ENCODE data around the gene KCNN3. TPM values are rescaled to one million over a fixed set of nuclear protein-coding genes. Genes with fewer than 3 reads are reported as not detected.

The KCNN3 gene
- total and polyA plus RNA-seq, 2 of the 8 experiments (the other 6 are each of a cell fraction or from before 2014, with no cell fraction given), result 2.8 to 3.7 TPM

- TF ChIP-seq, protein P1, sequence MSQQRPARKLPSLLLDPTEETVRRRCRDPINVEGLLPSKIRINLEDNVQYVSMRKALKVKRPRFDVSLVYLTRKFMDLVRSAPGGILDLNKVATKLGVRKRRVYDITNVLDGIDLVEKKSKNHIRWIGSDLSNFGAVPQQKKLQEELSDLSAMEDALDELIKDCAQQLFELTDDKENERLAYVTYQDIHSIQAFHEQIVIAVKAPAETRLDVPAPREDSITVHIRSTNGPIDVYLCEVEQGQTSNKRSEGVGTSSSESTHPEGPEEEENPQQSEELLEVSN (IDR thresholded peaks at IDR 0.05), result no peak
- no peak for TF ChIP-seq JUN (IDR thresholded peaks at IDR 0.05; ENCODE audit: low read depth, low read length)
- TF ChIP-seq JUND (IDR thresholded peaks at IDR 0.05; ENCODE audit: low read length), result no peak
- no peak for TF ChIP-seq SIX5 (IDR thresholded peaks at IDR 0.05; ENCODE audit: low read depth, low read length)
- no peak for TF ChIP-seq SAP30 (IDR thresholded peaks at IDR 0.05; ENCODE audit: insufficient read depth, insufficient replicate concordance, low read length)
- Histone ChIP-seq H4K20me1 (replicated peaks in 1 of 2; ENCODE audit: control insufficient read depth in 1 of 2, insufficient read depth in 2 of 2, low read length in 2 of 2) (no peaks in the 10 kb centered on the region), H3K56ac (replicated peaks; ENCODE audit: insufficient read length, low read depth, low read length) (no peak overlapping the region), H4K91ac (replicated peaks; ENCODE audit: insufficient read length, low read length) (no peak overlapping the region), H2BK12ac (ENCODE audit: low read depth, low read length) (no peak overlapping the region), H3K4me2 (ENCODE audit: insufficient read depth in 1 of 2, low read depth in 2 of 2, low read length in 2 of 2) (no peak overlapping the region), H3K27me3 (replicated peaks in 1 of 4; ENCODE audit: control insufficient read depth in 3 of 4, extremely low read depth in 1 of 4, insufficient read depth in 3 of 4, low read length in 3 of 4) (no peaks in the 10 kb centered on the region), H2BK120ac (replicated peaks; ENCODE audit: low read depth, low read length) (no peak overlapping the region), H2BK5ac (ENCODE audit: low read depth, low read length) (no peak overlapping the region), H3K9ac (replicated peaks in 1 of 4; ENCODE audit: extremely low read depth in 1 of 4, low read depth in 3 of 4, low read length in 3 of 4) (no peak overlapping the region), H2BK15ac (ENCODE audit: low read length) (no peak overlapping the region), H3K27ac (ENCODE audit: low read depth, low read length) (no peak overlapping the region), H3K36me3 (ENCODE audit: control insufficient read depth in 2 of 4, insufficient read depth in 4 of 4, low read length in 3 of 4) (no peaks in the 10 kb centered on the region), H3K23me2 (ENCODE audit: low read depth, low read length) (no peaks in the 10 kb centered on the region), H3K4me1 (replicated peaks in 1 of 4; ENCODE audit: control insufficient read depth in 3 of 4, insufficient read depth in 4 of 4, low read length in 3 of 4) (peaks cover 0 to 2% (median 1%) of the 10 kb centered on the region in 4 experiments; a peak in 3 of 7 replicates), H3K79me2 (ENCODE audit: control insufficient read depth in 1 of 2, insufficient read depth in 2 of 2, low read length in 2 of 2) (no peaks in the 10 kb centered on the region), H2AK5ac (ENCODE audit: low read depth, low read length) (no peak overlapping the region), H2BK20ac (ENCODE audit: low read length) (no peak overlapping the region), H3K14ac (ENCODE audit: insufficient read length) (no peak overlapping the region), H4K5ac (ENCODE audit: insufficient read length, low read depth, low read length) (no peak overlapping the region), H3K79me1 (ENCODE audit: low read depth, low read length) (no peaks in the 10 kb centered on the region), H3K4ac (replicated peaks; ENCODE audit: insufficient read length, low read depth, low read length) (no peak overlapping the region), H4K8ac (ENCODE audit: extremely low read depth, insufficient read depth, low read length) (no peak overlapping the region), H2AFZ (ENCODE audit: low read length) (no peak overlapping the region), H3K4me3 (ENCODE audit: extremely low read depth in 1 of 4, insufficient read depth in 2 of 4, low read depth in 3 of 4, low read length in 4 of 4) (no peak overlapping the region), H3K23ac (ENCODE audit: insufficient read length) (no peak overlapping the region), H3K9me3 (ENCODE audit: insufficient read depth in 2 of 2, low read depth in 1 of 2, low read length in 1 of 2) (no peaks in the 10 kb centered on the region), H3K18ac (ENCODE audit: extremely low read depth, low read length) (0 out of 2 replicates have a peak overlapping the region, but pooled peaks have one; percentile 9)
- DNase-seq (ENCODE audit: low read depth in 1 of 2, low spot score in 2 of 2), result no peak
- ChIA-PET POLR2A (ENCODE audit: partially characterized antibody) (interaction anchor here (0.9 to 1.2 kb wide), 2 partner anchors 13 to 45 kb away, joined by 3 to 4 read pairs; no protein-coding TSS in a partner anchor), CTCF (ENCODE audit: partially characterized antibody) (interaction anchor here (1.1 to 2.0 kb wide), 8 partner anchors 10 to 63 kb away, joined by 3 to 7 read pairs (median 4); no protein-coding TSS in a partner anchor)
- FAIRE-seq, result no peak
- 77% methylated on average over 6 of the region's 6 CpGs; no CpG with 5 or more reads in 1 of the 2 experiments for WGBS, 2 experiments (ENCODE audit: extremely low coverage in 1 of 2, insufficient coverage in 1 of 2, insufficient read length in 1 of 2, insufficient replicate concordance in 2 of 2, low coverage in 1 of 2, low lambda C conversion rate in 2 of 2, missing lambda C conversion rate in 1 of 2)
Measured at GRCh38 chr1:154822717-154823116, 47.4 kb downstream of the KCNN3 start.
